HG02840 (cell line): ENCODE measurements around the gene SLC31A1.
"Not testable (repeated sequence)": the region's sequence is repeated elsewhere in the genome, so short reads cannot be mapped to it uniquely, and the experiment has no call there.

Source experiments
- ATAC-seq: cut with Tn5 transposase; IDR thresholded peaks from one replicate; pipeline ENCODE4 v1.9.1; 2021; ENCODE audit warnings: mild to moderate bottlenecking, moderate library complexity, moderate number of reproducible peaks; ENCODE audit not compliant: unreplicated experiment, low FRiP score

The SLC31A1 gene

DNA sequence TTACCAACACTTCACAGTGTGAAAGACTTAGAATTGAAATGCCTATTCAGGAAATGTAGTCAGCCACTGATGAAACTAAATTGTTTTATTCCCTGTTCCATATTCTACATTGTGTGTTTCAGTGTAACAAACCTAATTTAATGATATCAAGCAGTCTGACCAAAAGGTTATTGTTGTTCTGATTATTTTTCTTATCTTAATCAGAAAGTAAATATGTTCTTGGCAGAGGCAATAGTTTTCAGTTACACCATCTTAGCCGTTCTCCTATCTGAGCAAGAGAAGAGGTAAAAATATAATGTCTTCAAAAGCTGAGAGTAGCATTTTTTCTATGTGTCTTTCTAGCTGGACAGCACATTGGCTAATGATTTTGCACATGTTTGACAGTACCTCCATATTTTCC is 36.9 kb downstream of the SLC31A1 start:
- ATAC-seq = no peak

DNA sequence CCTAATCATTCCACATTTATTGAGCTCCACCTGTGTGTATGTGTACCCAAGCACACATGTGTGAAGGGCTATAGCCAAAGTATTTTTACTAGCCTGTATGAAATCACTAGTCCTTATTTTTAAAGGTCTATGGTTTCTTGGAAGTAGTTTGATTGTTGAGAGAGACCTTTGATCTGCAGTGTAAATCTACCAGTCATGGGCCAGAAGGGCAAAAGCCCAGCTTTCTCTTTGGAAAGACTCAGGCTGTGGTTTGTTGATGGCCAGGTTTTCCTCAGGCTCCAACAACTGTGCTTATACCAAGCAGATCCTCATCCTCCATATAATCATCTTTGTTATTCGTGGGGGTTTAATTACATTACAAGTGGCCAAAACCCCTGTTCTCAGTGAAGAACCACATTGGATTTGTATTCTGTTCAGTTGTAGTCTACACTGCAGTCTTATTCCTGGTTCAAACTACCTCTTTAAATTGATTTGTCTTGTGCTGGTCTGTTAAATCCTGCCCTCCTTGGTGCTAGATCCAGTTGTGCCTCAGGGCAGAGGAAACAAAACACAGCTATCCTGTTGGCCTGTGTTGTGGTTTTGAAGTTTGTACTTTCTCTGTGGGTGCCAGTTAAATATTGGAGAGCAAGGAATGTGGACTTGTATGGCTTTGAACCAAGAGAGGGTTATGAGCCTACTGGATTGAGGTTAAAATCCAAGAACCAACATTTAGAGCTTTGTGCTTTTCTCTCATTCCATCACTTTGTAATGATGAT is 40.8 kb downstream of the SLC31A1 start:
- no peak for ATAC-seq

DNA sequence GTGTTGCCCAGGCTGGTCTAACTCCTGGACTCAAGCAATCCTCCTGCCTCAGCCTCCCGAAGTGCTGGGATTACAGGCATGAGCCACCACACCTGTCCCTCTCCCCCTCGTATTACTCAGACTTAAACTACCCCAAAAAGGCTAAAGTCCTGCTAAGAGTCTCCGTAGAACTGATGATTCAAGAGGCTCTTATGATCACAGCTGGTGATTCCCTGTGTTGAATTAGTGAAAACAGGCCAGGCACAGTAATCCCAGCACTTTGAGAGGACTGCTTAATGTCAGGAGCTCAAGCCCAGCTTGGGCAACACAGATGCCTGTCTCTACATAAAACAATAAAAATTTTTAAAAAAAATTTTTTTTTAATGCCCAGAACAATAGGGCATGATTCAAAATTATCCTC is 44.8 kb downstream of the SLC31A1 start:
- no peak for ATAC-seq

DNA sequence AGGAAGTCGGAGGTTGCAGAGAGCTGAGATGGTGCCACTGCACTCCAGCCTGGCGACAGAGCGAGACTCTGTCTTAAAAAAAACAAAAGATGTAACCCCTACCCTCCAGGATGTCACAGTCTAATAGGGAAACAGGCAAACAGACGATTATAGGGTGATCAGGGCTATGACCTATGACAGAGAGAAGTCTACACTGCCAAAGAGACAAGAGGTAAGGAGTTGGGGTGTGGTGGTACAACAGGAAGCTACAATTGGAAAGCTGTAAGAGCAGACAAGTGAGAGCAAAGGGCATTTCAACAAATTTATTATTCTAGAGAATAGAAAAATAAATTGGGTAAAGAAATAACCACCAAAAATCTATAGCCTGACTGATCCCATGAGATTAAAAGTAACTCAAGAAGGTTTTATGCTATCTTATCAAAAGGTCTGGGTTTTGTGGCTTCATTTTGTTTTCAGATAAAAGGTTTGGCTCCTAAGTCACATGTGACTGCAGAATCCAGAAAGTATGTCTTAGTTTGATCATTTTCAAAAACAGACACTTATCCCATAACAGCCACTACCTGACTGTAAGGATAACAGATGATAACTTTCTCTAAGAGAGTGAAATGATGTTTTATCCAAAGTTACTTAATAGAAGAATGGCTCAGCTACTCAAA is 46.7 kb downstream of the SLC31A1 start:
- ATAC-seq = no peak

DNA sequence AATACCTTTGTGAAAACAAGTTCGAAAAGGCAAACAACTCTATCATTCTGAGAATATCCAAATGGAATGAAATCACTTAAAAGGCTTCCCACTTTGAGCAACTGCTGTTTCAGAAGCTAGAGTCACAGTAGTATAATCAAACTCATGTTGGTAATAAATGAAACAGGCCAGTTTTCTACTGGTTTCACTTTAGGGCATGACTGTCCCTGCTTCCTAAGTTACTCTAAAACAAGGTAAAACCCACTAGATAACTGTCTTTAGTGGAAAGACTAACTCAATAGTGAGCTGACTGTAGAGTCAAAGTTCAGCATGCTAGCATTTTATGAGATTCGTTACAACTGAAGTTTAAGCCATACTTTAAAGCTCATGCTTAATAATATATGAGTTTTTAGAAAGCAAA is 48.0 kb downstream of the SLC31A1 start:
- no peak for ATAC-seq

DNA sequence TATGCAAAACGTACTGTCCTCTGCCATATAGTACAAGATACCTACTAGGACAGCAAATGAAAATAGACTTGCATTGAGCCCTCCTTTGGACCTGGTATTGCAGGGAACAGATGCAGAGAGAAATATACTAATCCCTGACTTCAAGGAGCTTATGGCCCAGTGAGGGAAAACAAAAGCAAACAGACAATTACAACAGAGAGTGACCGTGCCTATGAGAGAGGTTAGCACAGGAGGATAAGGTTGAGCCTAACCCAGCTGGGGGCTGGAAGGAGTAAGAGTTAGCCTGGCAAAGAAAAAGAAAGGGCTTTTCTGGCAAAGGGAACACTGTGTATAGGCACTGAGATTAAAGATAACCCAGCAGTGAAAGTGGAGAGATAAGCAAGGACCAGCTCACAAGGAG is 48.5 kb downstream of the SLC31A1 start:
- ATAC-seq = no peak

DNA sequence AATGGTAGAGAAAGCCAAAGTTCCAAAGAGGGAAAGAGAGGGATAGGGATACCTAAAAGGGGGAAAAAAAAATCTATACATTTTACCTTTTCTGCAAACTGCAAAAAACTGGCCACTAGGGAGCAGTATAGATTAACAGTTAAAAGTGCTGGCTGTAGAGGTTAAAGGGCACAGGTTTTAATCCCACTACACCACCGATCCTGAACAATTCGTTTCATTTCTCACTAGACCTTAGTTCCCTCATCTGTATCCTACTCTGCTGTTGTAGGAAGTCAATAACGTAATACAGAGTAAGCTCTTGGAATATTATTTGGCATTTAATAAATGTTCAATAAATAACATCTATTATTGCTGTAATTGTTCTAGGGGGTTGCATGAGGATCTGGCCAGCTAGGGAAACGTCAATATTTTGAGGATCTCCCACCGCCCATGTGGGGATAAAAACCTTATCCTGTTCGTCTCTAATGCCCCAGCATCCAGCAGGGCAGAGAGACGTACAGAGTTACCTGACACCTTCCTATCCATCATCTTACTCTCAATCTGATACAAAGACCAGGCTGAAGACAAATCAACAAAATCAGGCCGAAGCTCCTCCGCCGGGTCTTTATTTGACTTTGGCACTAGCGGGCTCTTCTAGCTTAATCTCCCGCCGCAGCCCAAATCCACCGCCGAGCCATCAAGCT is 53.3 kb downstream of the SLC31A1 start:
- ATAC-seq = peak; percentile 15

DNA sequence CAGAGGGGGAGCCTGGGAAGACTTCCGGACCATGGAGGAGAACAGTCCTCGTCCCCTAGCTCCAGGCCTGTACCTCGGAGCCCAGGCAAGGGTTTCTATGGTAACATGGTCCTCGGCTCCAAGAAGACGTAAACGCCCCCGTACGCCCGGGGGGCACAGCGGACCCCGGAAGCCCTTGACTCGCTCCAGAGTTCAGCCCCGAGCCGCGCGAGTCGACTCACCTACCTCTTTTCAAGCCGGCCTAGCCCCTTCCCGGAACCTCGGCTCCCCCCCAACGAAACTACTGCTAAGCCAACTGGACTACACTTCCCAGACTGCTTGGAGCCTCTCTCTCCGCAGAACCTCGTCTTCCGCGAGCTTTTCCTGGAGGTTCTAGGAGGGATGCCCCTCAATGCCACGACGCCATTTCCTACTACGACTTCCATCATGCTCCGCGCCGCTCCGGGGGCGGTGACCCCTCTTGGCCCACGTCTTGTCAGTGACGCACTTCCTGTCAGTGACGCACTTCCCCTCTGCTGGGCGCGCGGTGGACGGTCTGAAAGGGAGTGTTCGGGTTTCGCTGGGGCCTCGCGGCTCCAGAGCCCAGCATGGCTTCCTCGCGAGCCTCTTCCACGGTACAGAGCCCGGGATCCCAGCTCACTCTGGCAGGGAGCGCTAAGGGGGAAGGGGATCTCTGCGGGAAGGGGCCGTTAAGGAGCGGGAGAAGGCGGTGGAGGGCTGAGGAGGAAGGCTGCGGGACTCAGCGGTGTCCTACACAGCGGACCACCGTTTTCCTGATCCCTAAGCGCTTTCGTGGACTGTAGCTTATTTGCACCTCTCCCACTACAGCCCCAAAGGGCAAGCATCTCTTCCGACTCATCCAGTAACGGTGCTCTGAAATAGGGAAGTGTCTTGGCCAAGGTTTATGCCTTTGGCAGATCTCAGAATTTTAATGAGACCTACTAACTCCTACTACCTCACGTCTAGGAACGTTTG is 54.1 kb downstream of the SLC31A1 start, which contains the start of the genes CDC26 and PRPF4:
TSS of gene CDC26 (minus strand) at position 416 of the 975 bp plus-strand sequence. CDS start 3,065 bp downstream, outside the sequence.
TSS of gene PRPF4 (plus strand) at position 502 of the 975 bp plus-strand sequence. CDS start at position 588, 86 bp downstream.
- peak; percentile 96 for ATAC-seq

DNA sequence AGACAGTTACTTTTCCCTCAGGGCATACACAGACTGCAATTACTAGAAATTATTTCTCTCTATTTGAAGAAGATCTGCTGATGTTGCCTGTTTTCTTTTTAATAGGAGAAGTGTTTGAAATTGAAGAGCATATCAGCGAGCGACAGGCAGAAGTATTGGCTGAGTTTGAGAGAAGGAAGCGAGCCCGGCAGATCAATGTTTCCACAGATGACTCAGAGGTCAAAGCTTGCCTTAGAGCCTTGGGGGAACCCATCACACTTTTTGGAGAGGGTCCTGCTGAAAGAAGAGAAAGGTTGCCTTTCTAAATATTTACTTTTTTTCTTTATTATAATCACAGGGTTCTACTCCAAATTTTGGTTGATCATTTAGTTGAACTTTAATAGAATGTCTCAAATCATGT is 57.5 kb downstream of the SLC31A1 start:
- no peak for ATAC-seq

DNA sequence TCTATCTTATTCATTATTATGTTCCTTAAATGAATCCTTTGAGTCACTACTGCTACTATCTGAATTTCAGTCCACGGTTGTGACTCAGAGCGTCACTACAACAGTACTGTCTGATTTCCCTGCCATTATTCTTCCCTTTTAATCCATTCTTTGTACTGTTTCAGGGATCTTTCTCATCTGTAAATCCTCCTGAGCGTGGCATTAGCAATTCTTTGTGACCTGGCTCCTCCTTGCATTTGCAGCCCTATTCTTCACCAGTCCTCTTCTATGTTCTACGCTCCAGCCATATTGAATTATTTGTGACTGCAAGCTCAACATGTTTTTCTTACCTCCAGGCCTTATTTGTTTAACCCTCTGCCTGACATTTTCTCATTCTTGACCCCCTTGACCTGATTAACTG is 60.0 kb downstream of the SLC31A1 start:
- no peak for ATAC-seq

DNA sequence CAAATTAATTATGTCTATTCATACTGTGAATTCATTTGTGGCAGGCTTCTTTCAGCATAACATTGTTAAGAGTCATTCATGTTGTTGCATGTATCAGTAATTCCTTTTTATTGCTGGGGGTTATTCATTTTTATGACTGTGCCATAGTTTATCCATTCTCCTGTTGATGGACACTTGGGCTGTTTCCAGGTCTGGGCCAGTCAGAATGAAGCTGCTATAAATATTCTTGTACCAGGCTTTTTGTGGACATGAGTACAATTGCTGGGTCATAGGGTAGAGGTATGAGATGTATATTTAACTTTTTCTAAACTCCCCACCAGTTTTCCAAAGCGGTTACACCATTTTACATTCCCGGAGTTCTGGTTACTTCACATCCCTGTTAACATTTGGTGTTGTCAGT is 67.7 kb downstream of the SLC31A1 start:
- ATAC-seq = no peak

DNA sequence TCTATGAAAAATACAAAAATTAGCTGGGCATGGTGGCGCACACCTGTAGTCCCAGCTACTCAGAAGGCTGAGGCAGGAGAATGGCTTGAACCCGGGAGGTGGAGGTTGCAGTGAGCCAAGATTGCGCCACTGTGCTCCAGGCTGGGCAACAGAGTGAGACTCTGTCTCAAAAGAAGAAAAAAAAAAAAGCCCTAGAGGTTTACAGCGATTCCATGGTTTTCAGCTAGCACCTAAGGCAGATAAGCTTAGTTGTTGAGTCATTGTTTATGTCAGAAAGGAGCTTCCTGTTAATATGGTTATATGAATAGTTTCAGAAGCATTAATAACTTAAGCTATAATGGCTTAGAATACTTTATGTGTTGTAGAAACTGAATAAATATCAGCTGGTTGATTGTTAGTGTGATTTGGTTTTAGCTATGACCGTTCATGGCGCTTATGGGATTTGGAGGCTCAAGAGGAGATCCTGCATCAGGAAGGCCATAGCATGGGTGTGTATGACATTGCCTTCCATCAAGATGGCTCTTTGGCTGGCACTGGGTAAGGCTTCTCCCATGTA is 68.8 kb downstream of the SLC31A1 start:
- ATAC-seq = no peak

DNA sequence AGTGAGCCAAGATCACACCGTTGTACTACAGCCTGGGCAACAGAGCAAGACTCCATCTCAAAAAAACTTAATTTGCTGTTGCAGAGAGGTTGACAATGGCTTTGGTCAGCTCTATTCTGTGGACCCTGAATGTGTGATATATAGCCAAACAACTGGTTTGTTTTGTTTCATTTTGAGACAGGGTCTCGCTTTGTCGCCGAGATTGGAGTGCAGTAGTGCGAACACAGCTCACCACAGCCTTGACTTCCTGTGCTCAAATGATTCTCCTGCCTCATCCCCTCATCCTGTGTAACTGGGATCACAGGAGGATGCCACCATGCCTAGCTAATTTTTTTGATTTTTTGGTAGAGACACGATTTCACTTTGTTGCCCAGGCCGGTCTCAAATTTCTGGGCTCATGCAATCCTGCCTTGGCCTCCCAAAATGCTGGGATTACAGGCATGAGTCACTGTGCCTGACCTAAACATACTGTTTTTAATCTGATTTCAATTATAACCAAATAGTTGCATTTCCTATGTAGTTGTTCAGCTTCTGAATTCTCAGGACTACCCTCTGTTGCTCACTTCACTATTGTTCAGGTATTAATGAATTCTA is 72.0 kb downstream of the SLC31A1 start:
- ATAC-seq = no peak

DNA sequence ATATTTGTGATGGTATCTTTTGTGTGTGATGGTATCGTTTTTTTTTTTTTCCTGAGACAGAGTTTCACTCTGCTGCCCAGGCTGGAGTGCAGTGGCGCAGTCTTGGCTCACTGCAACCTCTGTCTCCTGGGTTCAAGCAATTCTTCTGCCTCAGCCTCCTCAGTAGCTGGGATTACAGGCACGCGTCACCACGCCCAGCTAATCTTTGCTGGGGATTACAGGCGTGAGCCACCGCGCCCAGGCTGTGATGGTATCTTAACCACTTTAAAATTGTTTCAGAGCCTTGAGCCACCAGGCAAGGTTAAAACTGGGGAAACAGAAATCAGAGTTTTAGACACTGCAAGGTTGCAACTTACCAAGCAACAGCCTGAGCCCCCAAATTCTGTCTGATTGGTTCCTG is 74.9 kb downstream of the SLC31A1 start:
- not testable (repeated sequence) for ATAC-seq

DNA sequence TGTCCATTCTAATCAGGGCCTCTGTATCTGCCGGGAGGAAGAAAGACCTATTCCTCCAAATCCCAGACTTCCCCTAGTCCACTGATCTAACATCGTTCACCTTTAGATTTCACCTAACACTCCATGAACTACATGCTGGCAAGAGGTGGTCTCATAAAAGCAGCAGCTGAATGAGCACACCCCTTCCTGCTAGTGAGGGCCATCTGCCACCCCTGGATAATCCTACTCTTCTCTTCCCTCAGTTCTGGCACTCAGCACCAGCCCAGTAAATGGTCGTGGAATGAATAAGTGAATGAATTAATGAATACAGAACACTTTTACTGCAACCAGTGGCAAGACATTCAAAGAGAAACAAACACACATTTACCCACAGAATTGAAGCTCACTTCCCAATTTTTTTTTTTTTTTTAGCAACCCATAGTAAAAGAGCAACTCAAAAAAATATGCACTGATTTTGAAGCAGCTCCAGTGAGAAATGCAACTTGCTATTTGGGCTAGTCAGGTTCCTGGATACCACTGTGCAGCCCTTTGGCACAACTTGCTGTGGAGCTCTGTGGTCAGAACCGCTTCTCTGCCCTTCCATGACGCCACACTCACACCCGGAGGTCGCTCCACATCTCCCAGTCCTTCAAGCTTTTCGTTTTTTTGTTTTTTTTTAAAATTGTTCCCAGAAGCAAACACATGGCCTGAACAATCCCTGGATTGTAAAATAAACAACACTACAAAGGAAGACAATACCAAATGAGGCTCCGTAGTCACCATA is 75.6 kb downstream of the SLC31A1 start:
- ATAC-seq = no peak

DNA sequence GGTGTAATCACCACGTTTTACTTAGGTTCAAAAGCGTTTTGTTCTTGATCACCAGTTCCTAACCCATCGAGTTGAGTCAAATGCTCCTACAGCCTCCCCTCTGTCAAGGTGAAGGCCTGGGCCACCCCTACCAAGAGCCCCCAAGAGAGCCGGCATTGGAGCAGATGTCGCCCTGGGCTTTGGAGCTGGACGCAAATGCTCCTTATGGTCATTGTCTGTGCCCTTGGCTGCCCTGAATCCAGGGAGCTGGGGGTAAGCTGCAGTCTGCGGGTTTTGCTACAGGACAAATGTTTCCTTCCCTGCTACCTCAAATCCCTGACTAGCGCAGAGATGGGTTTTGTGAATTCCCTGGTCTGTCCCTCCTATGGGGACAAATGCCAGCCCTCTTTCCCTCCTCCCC is 77.0 kb downstream of the SLC31A1 start:
- no peak for ATAC-seq

DNA sequence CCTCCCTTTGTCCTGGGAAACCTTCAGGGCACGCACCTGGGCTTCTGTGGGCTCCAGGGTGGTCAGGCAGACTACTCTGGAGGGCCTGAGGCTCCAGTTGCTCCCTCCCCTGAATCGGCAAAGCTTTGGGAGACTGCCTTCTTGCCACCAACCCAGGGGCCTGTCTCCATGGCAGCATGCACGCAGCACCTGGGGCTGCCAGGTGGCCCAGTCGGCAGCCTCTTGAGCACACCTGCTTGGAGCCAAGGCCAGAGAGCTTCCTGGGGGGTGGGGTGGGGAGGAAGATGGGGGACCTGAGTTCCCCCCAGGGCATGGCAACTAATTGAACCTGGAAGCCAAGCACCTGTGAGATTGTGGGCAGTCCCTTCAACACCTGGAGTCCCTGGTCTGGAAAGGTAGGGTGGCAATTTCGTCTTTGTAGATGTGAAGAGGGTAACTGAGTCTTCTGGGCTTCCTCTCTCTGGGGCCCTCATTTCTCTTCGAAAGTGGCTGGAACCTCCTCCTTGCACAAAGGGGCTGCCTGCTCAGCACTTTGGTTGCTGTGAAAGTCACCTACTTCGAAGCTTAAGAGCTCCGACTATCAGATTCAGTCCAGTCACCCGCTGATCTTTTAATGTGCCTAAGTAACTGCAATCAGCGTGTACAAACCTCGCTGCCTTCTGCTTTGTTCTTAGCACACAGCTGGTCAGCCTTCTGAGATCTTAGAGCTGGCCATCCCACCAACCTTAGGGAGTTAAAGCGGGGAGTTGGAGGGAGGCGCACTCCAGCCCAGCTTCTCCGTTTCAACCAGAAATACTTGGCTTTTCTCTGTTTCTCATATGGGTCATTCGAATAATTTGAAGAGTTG is 77.8 kb downstream of the SLC31A1 start:
- ATAC-seq = no peak

DNA sequence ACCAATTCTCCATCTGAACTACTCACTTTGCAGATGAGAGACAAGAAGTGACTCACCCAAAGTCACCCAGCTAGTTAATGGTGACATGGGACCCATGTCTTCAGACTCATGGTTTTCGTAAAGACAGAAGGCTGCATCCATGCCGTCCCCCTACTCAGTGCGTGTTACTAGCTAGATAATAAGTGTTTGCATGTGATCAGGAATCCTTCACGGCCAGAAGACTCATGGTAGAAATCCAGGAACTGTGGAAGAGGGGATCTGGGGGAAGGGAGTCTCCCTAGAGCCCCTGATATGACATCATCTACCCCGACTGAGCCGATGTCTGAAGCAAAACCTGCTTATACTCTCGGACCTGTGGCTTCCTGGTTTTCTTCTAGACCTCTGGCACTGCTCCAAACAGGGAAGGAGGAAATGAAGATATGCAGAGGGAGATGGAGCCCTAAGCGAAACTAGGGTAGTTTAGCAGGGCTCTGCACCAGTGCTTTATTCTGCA is 78.5 kb downstream of the SLC31A1 start:
- no peak for ATAC-seq
